ENCODE results near the gene SPTAN1. TPM values are rescaled to one million over a fixed set of nuclear protein-coding genes. Genes with fewer than 3 reads are reported as not detected.
"Not testable (repeated sequence)": the region's sequence is repeated elsewhere in the genome, so short reads cannot be mapped to it uniquely, and the experiment has no call there.

Gene SPTAN1
- total RNA-seq, 2 donors from 2014 or later: 277 to 336 TPM

DNA sequence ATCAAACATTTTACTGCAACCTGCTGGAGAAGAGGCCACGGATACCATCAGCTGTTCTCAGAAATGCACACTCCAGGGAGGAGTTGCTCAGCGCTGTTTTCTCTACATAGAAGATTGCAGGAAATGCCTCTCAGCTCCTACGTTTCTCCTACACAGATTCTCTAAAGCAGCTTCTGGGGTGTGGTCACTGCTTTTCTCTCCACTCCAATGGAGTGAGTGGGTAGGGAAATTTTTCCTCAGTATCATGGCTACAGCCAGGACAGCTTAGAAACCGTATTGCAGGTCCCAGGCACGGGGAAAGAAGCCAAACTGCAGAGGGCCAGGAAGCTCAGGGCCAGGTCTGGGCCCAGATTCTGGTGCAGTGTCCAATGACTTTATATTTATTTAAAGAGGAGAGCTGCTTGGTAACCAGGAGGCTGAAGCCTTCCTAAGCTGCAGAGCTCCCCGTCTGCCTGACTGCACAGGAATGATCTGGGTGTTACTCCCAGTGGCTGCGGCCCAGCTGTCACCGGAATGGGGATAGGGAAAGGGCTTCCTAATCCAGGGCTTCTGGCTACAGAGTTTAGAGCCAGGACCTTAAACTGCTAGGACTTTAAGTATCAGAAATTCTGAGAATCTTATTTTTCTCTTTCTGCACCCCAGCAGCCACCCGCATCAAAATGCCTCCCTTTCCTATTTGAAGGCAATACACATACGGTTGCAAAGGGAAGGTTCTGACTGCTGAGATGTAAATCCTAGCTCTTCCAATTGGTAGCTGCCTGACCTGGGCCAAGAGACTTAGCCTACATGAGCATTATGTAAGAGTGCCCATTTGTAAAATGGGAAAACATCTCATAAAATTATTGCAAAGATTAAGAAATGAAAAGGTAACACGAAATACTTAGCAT is 1.4 kb upstream of the SPTAN1 start:
- intact Hi-C loops (cut with DNase I): loop anchor here in 1 of 2 donors (5.0 kb wide), 1 partner anchor 94 kb away; the partner anchor contains the start of gene ODF2
- ATAC-seq: peak; percentile 2 to 4
- peak; percentile 41 for DNase-seq

DNA sequence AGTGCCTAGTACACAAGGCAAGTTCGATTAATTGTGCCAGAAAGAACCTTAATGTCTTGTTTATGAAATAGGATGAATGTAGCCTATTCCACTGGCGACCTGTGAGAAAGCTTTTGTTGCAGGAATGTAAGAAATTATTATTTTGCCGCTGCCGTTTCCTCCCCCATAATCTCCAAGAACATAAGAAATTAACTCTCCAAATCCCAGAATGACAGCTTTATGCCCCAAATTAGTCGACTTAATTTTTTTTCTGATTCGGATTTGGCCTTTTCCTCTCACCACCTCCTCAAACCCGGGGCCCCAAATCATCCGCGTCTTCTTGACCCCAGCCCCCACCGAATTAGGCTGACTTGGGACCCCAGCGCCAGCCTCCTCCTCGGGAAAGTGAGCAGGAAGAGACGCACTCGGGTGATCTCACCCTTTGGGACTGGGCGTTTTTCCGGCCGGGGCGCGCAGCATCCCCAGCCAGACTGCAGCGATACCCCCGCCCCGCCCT is 682 bp upstream of the SPTAN1 start:
- ATAC-seq (peak in 1 of 2 donors; percentile 84), DNase-seq (no peak)
- intact Hi-C loops (cut with DNase I): loop anchor here in 1 of 2 donors (5.0 kb wide), 1 partner anchor 94 kb away; the partner anchor contains the start of gene ODF2

DNA sequence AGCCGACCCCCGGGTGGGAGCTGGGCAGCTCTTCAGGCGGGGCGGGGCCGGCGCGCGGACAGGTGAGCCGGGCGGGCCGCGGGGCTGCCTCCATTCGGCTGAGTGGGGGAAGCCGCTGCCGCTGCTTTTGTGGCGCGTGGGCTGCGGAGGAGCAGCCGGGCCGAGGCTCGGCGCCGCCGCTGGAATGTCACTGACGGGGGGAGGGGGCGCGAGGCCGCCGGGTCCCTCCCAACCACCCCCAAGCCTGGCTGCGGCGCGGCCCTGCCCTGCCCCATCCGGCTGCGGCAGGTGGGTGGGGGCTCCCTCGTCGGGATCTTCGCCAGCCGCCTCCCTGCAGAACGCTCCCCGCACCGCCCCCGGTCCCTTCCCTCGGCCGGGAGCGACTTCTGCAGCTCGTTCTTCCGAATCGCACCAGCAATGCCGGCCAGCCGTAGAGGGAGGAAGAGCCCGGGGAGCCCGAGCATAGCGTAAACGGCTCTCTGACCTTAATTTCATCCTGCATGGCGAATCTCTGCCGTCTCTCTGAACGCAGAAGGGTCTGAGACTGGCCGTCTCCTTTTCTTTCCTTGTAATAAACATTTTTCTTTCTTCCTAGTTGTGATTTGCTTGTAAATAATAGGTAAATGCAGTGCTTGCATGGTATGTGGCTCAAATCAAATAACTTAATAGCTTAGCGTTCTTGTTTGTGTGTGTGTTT is 505 bp downstream of the SPTAN1 start:
- peak; percentile 31 to 38 for ATAC-seq
- DNase-seq: peak; percentile 57
- intact Hi-C loops (cut with DNase I): loop anchor here in 1 of 2 donors (5.0 kb wide), 1 partner anchor 96 kb away; the partner anchor contains the start of gene ODF2

DNA sequence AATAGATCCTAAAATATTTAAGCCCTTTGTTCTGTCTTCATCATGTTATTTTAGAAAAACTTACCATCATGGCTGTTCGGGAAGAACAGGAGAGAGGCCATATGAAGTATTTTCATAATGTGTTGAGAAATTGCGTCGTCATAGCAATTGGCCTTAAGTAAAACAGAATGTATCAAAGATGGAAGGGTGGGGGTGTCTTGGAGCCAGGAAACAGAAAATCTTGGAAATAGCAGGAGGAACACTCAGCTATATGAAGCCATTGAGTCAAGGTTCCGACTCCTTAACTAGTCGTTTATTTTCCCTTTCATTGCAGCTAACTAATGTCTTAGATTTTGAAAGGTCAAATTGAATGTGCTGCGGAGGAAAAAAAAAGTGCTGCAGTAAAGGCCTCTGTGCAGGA is 1.3 kb downstream of the SPTAN1 start:
- intact Hi-C loops (cut with DNase I): loop anchor here in 1 of 2 donors (5.0 kb wide), 1 partner anchor 96 kb away; the partner anchor contains the start of gene ODF2
- DNase-seq (no peak), ATAC-seq (no peak)

DNA sequence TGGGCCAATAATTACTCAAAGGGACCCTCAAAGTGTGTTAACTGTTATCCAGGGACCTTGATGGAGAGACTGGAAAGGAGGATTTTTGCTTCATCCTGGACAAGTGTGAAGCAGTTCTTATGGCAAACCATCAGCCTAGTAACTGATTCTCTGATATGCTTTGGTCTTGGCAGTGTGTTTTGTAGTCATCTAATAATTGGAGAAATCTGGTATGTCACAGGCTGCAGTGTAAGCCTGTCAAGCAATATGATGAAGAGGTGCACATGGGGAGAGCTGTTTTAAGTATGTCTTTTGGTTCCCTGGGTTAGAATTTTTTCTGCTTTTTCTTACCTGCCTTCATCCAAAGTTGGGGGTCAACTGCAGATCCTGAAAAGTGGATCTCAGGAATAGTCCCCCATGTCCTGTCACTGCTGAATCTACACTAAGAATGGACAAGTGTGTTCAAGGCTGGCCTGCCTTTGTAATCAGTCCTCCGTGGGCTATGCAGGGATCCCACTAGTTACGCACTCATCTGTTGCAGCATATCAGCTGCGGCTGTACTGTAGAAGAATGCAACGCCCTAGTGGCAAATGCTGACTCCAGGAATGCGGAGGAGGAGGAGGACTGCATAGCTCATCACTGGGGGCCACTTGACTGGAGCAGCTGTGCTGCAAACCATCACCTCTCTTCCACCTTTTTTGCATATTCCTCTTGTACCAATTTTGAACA is 1.9 kb downstream of the SPTAN1 start:
- ATAC-seq: peak; percentile 12 to 32
- DNase-seq: peak; percentile 65
- intact Hi-C loops (cut with DNase I): loop anchor here in 1 of 2 donors (5.0 kb wide), 1 partner anchor 97 kb away; the partner anchor contains the start of gene ODF2

DNA sequence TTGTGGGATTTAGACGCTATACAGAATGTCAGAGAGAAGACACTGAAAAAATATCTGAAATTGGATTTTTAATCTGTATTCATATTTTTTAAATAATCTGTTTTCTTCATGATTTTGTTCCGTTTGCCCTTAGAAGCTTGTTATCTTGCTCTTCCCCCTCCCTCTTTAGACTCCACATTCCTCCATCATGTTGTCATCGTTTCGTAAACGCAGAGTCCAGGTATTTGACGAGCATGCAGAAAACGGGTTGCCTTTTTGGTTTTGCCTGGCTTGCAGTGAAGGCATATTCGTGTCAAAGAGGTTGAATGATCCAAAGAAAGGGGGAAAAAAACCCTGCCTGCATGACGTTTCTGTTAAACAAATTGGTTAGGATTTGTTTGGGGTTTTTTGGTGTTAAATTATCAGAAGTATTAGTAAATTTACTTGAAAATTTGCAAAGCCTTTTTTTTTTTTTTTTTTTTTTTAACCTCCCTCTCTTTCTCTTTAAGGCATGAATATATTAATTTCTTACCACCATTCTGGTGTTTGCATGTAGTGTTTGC is 2.9 kb downstream of the SPTAN1 start:
- intact Hi-C loops (cut with DNase I): no loop called here
- no peak for DNase-seq
- ATAC-seq: no peak

DNA sequence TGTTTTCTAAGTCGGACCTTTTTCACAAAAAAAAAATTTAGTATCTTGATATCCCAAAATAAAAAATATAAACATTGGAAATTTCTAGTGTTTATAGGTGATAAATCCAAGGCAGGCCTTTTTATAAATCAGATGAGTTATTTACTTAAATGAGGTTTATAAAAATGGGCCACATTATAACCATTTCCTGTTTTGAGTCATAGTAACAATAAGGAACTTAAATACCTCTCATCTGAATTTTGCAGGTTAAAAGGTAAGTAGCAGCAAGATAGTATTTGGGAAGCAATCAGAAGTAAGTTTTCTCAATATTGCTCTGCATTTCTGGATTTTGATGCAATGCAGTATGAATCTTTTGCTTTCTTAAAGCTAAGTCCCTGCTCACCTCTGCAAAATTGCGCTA is 3.9 kb downstream of the SPTAN1 start:
- no peak for ATAC-seq
- intact Hi-C loops (cut with DNase I): no loop called here

DNA sequence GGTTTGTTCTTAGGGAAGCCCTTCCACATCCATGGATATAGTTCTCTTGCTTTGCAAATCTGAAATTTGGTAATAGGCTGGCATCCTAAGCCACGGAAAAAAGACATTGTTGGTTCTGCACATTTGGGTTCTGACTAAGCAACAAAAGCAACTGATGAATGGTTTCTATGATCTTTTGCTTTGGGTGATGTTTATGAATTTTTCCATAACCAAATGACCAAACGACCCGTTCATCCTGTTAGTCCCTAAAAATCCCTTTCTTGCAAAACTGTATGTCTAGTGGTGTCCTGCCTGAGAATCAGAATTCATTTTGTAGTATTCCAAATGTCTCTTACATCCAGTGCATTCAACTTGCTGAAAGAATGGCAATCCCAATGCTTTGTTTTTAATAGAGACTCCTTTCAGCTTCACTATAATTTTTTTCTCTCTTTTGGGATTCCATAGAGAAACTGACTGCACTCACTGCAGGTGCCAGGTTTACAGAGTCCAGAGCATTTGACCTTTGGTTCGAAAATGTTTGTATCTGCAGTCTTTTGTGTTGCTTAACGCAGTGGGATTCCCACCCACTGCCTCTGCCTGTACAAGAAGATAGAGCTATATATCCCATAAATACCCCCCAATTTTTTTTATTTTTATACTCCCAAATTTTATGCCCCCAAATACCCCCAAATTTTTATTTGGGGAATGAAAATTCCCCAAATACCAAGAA is 4.7 kb downstream of the SPTAN1 start:
- DNase-seq (no peak), ATAC-seq (no peak)
- intact Hi-C loops (cut with DNase I): no loop called here

More for the DNA sequence above, 3.9 kb downstream of the SPTAN1 start:
- DNase-seq: no peak

DNA sequence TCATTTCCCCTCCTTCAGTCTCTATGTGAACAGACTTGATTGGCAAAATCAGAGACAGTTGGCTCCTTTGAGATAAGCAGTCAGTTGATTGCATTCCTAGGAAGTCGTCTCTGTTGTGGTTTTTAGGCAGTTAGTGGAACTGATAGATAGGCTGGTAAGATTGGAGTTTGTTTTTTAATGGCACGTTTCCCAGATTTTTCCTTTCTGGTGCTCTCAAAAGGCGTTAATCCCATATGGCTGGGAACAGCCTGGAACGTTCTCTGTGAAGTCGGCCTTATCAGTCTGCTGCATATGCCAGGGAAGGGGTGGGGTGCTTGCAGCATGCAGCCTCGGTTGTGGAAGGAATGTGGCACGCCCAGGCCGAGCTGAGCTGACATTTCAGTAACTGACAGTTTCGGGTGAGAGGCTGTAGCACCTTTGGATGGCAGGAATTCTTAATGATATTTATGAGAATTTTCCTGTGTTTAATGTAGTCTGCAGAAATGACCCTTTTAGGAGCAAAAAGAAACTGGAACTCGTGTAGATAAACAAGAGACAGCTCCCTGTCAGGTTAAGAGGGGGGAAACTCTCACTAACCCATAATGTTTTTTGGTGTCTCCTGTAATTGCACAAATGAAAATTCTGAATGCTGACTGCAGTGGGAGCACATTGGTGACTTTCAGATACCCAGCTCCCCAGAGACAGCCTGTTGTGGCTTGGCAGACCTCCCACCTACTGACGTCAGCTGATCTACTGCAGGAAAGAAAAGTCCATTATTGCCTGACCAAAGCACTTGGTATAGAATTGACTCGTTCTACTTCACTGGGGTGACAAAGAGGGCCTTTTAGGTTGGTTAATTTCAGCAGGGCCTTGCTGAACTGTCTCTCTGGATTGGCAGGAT is 6.3 kb downstream of the SPTAN1 start:
- ATAC-seq (peak; percentile 82 to 90), DNase-seq (peak; percentile 86)
- intact Hi-C loops (cut with DNase I): no loop called here

DNA sequence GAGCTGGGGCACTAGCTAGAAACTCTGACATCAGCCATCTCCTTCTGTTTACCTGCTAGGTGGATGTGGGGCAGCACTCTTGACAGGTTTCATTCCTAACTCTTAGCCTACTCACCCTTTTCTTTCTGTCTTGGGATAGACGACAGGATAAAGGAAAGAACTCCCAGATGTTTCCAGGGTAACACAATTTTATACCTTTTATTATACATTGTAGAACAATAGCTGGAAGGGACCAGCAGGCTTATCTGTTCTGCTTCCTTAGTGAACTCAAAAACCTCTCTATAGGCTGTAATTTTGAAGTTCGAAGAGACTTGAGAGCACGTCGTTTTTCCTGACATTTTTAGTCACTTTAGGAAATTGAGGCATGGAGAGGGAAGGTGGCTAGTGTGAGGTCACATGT is 13.2 kb downstream of the SPTAN1 start:
- no peak for ATAC-seq

DNA sequence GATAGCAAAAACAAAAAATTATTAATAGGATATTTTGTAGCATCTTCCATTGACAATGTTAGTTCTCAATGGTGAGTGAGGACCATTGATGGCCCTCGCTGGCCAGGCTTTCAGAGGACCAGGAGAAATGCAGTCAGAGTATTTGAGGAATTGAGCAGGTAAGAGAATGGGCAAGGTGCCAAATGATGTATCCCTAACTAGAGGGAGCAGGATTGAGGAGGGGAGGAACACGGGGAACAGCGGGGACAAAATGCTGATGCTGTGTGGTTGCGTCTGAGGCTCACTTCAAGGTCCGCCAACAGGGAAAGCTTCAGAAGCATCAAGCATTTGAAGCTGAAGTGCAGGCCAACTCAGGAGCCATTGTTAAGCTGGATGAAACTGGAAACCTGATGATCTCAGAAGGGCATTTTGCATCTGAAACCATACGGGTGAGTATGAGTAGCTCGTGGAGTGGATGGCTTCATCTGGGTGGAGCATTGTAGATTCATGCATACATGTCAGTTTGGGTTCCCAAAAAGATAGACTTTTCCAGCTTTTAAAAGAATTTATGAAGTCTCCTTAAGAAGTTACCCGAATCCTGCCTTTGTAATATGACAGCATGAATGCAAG is 16.2 kb downstream of the SPTAN1 start:
- ATAC-seq (no peak), DNase-seq (no peak)
- intact Hi-C loops (cut with DNase I): no loop called here

More for the DNA sequence above, 13.2 kb downstream of the SPTAN1 start:
- intact Hi-C loops (cut with DNase I): no loop called here
- no peak for DNase-seq

DNA sequence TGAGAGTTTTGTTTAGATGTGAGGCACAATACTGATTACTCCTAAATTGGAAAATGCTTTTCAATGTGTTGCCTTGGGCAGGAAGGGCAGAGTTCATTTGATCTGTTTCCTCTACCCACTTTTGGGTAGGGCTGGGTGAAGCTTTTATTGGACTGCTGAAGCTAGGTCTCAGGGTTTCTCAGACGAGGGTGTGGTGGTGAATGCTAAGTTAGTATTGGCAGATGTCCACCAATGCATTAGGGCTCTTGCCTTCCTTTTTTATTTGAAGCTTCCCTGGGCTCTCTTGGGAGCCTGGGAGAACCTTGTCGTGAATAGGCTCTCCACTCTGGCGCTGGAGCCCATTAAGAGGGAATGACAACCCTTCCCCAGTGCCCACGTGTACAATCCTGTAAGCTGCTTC is 23.1 kb downstream of the SPTAN1 start:
- DNase-seq: peak; percentile 33
- intact Hi-C loops (cut with DNase I): no loop called here
- peak; percentile 12 to 85 for ATAC-seq

DNA sequence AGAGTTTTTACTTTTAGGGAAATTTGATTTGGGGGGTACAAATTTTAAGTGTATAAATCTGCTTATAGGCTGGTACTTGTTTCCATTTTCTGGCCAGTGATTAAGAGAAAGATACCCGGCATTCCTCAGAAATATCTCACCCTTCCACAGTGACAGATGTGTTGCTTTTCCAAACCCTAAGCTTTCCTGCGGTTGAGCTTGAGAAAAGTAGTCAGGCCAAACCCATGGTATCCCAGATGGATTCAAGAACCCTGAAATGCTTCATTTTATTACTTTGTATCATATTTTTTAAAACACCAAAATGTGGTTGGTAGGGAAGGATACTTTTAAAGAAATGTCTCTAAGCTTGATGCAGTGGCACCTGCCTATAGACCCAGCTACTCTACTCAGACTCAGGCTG is 23.5 kb downstream of the SPTAN1 start:
- no peak for DNase-seq
- intact Hi-C loops (cut with DNase I): no loop called here
- ATAC-seq: no peak

DNA sequence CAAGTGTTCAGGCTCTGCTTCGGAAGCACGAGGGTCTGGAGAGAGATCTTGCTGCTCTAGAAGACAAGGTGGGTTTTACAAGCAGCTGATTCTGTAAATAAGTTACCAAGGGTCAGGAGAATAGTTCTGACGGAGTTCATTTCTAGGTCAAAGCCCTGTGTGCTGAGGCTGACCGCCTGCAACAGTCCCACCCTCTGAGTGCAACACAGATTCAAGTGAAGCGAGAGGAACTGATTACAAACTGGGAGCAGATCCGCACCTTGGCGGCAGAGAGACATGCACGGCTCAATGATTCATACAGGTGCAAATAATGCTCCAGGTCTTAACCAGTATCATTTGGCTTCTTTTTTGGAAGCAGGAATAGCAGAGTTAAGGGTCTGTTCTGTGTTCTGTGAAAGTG is 24.8 kb downstream of the SPTAN1 start:
- intact Hi-C loops (cut with DNase I): no loop called here
- no peak for ATAC-seq

DNA sequence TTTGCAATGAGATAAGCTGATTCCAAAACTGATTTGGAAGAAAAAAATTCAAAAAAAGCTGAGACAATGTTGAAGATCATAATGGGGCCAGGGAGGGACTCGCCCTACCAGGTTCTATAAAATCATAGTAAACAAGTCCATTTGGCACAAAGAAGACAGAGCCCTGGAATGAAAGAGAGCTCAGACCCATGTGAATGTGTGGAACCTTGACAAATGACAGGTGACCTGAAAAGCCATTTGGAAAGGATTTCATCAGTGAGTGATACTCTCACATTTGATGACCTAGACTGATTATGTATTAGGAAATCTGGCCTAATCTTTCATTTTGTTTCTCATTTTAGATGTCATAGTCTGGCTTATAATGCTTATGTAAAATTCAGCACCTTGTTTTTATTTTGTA is 26.8 kb downstream of the SPTAN1 start:
- ATAC-seq (no peak), DNase-seq (no peak)
- intact Hi-C loops (cut with DNase I): no loop called here

More for the DNA sequence above, 24.8 kb downstream of the SPTAN1 start:
- no peak for DNase-seq

DNA sequence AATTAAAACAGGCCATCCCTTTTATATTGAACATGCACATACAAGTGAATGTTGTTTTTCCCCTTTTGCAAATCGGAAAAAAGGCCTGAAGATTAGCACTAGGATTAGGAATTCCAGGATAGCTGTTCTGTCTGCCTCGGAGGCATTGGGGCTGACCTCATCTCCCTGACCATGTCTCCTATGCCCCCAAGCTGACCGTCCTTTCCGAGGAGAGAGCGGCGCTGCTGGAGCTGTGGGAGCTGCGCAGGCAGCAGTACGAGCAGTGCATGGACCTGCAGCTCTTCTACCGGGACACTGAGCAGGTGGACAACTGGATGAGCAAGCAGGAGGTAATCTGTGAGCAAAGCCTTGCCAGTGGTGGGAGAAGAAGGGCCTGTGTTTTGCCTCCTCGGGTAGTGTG is 28.3 kb downstream of the SPTAN1 start:
- no peak for ATAC-seq
- intact Hi-C loops (cut with DNase I): no loop called here

DNA sequence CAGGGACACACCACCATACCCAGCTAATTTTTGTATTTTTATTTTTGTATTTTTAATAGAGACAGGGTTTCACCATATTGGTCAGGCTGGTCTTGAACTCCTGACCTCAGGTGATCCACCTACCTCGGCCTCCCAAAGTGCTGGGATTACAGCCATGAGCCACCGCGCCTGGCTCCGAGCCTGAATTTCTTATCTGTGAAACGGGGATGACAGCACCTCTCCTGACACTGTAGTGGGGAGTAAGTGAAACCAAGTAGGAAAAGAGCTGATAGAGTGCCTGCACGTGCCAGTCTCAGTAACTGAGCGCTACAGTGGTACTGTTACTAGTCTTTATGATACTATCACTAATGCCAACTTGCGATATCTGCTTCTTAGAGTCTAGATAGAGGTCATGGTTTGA is 32.8 kb downstream of the SPTAN1 start:
- peak; percentile 49 for DNase-seq
- intact Hi-C loops (cut with DNase I): not testable (repeated sequence)
- peak; percentile 81 to 83 for ATAC-seq

More for the DNA sequence above, 28.3 kb downstream of the SPTAN1 start:
- no peak for DNase-seq

Measured in left cardiac atrium (tissue), 4 donors.